ENCODE results near the gene C6orf141. TPM values are rescaled to one million over a fixed set of nuclear protein-coding genes. Genes with fewer than 3 reads are reported as not detected.

The C6orf141 gene
- total RNA-seq, 1 experiment from 2014 or later: 2.1 TPM

GRCh38 chr6:49506569-49507111, 43.8 kb upstream of the C6orf141 start:
- Mint-ChIP-seq H3K9me3 (ENCODE audit: unreplicated experiment) (peaks cover 29% of the 10 kb centered on the region), H3K27me3 (ENCODE audit: insufficient read depth, unreplicated experiment) (no peaks in the 10 kb centered on the region), H3K4me1 (ENCODE audit: low read depth, unreplicated experiment) (peaks cover 9% of the 10 kb centered on the region), H3K4me3 (ENCODE audit: unreplicated experiment) (no peak overlapping the region), H3K27ac (ENCODE audit: unreplicated experiment) (peak overlapping the region; percentile 5), H3K36me3 (ENCODE audit: insufficient read depth, unreplicated experiment) (no peaks in the 10 kb centered on the region)
- H3K27me3 ChIP-seq (replicated peaks; ENCODE audit: control insufficient read depth, insufficient read depth, low read length): no peaks in the 10 kb centered on the region
- POLR2A ChIA-PET: no interaction called here
- no peak overlapping the region for H3K4me3 ChIP-seq (ENCODE audit: low read depth, low read length)
- H3K36me3 ChIP-seq (ENCODE audit: control insufficient read depth, insufficient read depth, low read length): no peaks in the 10 kb centered on the region
- DNase-seq: peak in 1 of 2 experiments; percentile 7
- TF ChIP-seq CTCF (IDR thresholded peaks at IDR 0.05; ENCODE audit: insufficient read depth in 1 of 2, low read depth in 1 of 2, low read length in 1 of 2, severe bottlenecking in 1 of 2, unreplicated experiment in 1 of 2): no peak
- H3K9me3 ChIP-seq: no peaks in the 10 kb centered on the region
- BruUV-seq (replicated peaks): no TSS peak
- CTCF ChIA-PET: no interaction called here
- H3K4me1 ChIP-seq: no peaks in the 10 kb centered on the region
- intact Hi-C loops (cut with micrococcal nuclease; ENCODE audit: unreplicated experiment): no loop called here

DNA sequence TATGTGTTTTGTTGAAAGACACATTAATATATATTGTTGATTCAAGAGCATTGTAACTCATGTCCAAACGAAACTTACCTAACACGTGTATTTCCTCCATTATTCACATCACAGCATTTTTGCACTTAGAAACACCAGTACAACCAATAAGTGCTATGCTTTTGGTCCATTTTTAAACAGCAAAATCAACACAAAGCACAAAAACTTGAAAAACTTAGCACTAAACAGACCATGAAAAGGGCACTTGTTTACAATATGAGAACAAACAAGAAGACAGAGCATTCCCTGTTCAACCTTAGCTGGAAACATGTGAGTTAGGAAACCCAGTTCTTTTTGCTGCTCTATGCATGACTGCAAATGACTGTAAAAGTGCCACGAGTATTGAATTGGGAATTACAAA, 41.1 kb upstream of the C6orf141 start:
- no peak for TF ChIP-seq CTCF (IDR thresholded peaks at IDR 0.05; ENCODE audit: insufficient read depth in 1 of 2, low read depth in 1 of 2, low read length in 1 of 2, severe bottlenecking in 1 of 2, unreplicated experiment in 1 of 2)
- POLR2A ChIA-PET: no interaction called here

GRCh38 chr6:49513153-49513989, 37.1 kb upstream of the C6orf141 start:
- H3K4me1 ChIP-seq: peaks cover 7% of the 10 kb centered on the region; the same call in 1 of the 2 replicates
- Mint-ChIP-seq H3K9me3 (ENCODE audit: unreplicated experiment) (no peaks in the 10 kb centered on the region), H3K27ac (ENCODE audit: unreplicated experiment) (peak overlapping the region; percentile 25), H3K4me3 (ENCODE audit: unreplicated experiment) (no peak overlapping the region), H3K36me3 (ENCODE audit: insufficient read depth, unreplicated experiment) (no peaks in the 10 kb centered on the region), H3K4me1 (ENCODE audit: low read depth, unreplicated experiment) (peaks cover 7% of the 10 kb centered on the region), H3K27me3 (ENCODE audit: insufficient read depth, unreplicated experiment) (no peaks in the 10 kb centered on the region)
- TF ChIP-seq CTCF (IDR thresholded peaks at IDR 0.05; ENCODE audit: insufficient read depth in 1 of 2, low read depth in 1 of 2, low read length in 1 of 2, severe bottlenecking in 1 of 2, unreplicated experiment in 1 of 2): no peak
- H3K27me3 ChIP-seq (replicated peaks; ENCODE audit: control insufficient read depth, insufficient read depth, low read length): no peaks in the 10 kb centered on the region
- ChIA-PET POLR2A (no interaction called here), CTCF (no interaction called here)
- H3K9me3 ChIP-seq: no peaks in the 10 kb centered on the region
- intact Hi-C loops (cut with micrococcal nuclease; ENCODE audit: unreplicated experiment): no loop called here
- DNase-seq: peak in 1 of 2 experiments; percentile 11
- no TSS peak for BruUV-seq (replicated peaks)
- no peak overlapping the region for H3K4me3 ChIP-seq (ENCODE audit: low read depth, low read length)
- no peaks in the 10 kb centered on the region for H3K36me3 ChIP-seq (ENCODE audit: control insufficient read depth, insufficient read depth, low read length)

More for the DNA sequence above, 41.1 kb upstream of the C6orf141 start:
- intact Hi-C loops (cut with micrococcal nuclease; ENCODE audit: unreplicated experiment): no loop called here
- H3K9me3 Mint-ChIP-seq (ENCODE audit: unreplicated experiment): peaks cover 29% of the 10 kb centered on the region
- Histone ChIP-seq H3K4me1 (peaks cover 7% of the 10 kb centered on the region; the same call in 1 of the 2 replicates), H3K4me3 (ENCODE audit: low read depth, low read length) (no peak overlapping the region), H3K27me3 (replicated peaks; ENCODE audit: control insufficient read depth, insufficient read depth, low read length) (no peaks in the 10 kb centered on the region), H3K9me3 (no peaks in the 10 kb centered on the region), H3K36me3 (ENCODE audit: control insufficient read depth, insufficient read depth, low read length) (no peaks in the 10 kb centered on the region)
- no peaks in the 10 kb centered on the region for H3K36me3 Mint-ChIP-seq (ENCODE audit: insufficient read depth, unreplicated experiment)
- no peak overlapping the region for H3K27ac Mint-ChIP-seq (ENCODE audit: unreplicated experiment)
- H3K4me3 Mint-ChIP-seq (ENCODE audit: unreplicated experiment): no peak overlapping the region
- CTCF ChIA-PET: no interaction called here
- no peaks in the 10 kb centered on the region for H3K27me3 Mint-ChIP-seq (ENCODE audit: insufficient read depth, unreplicated experiment)
- no TSS peak for BruUV-seq (replicated peaks)
- DNase-seq: no peak
- H3K4me1 Mint-ChIP-seq (ENCODE audit: low read depth, unreplicated experiment): peaks cover 16% of the 10 kb centered on the region

All from Caco-2 (cell line).